Heart right ventricle (tissue), 16 donors: ENCODE data around the gene EIF4EBP3. TPM values are rescaled to one million over a fixed set of nuclear protein-coding genes. Genes with fewer than 3 reads are reported as not detected.

ENCODE experiments used
- ATAC-seq, 8 donors: fragments of 200-7000 bp; cut with Tn5 transposase; one replicate each; pipeline ENCODE4 v1.9.1; 2020; ENCODE audit warnings: mild to moderate bottlenecking in 8 of 8, moderate library complexity in 8 of 8, moderate number of reproducible peaks in 1 of 8
- DNase-seq, 2 donors: peaks; one replicate each; pipeline ENCODE4 v3.0.0-alpha.2; 2020
- H3K27ac ChIP-seq, 10 donors: fragments of 200-600 bp; sonication (generic) in 2 of 10; one replicate each; pipeline versions ENCODE4 v1.5.0 to v1.8.0; 2020 to 2022; ENCODE audit warnings: mild to moderate bottlenecking in 3 of 10
- H3K27me3 ChIP-seq, 7 donors: fragments of 200-600 bp; one replicate each; pipeline ENCODE4 v1.8.0; 2021 to 2022; ENCODE audit warnings: mild to moderate bottlenecking in 2 of 7
- H3K36me3 ChIP-seq, 9 donors: fragments of 200-600 bp; sonication (generic) in 1 of 9; one replicate each; pipeline versions ENCODE4 v1.5.0 to v1.8.0; 2020 to 2022; ENCODE audit warnings: mild to moderate bottlenecking in 2 of 9
- H3K4me1 ChIP-seq, 9 donors: fragments of 200-600 bp; sonication (generic) in 1 of 9; one replicate each; pipeline versions ENCODE4 v1.5.0 to v1.8.0; 2020 to 2022; ENCODE audit warnings: mild to moderate bottlenecking in 4 of 9
- H3K4me3 ChIP-seq, 10 donors: fragments of 200-600 bp; sonication (generic) in 2 of 10; one replicate each; pipeline versions ENCODE4 v1.5.0 to v1.8.0; 2020 to 2022; ENCODE audit warnings: mild to moderate bottlenecking in 7 of 10, moderate library complexity in 2 of 10
- H3K9me3 ChIP-seq, 11 donors: fragments of 200-600 bp in 10 of 11; sonication (generic) in 2 of 11; one replicate each; pipeline versions ENCODE4 v1.5.0 to v1.8.0; 2013 to 2022; ENCODE audit warnings: mild to moderate bottlenecking in 2 of 11, control low read depth in 1 of 11, moderate library complexity in 1 of 11
- CTCF ChIP-seq, 9 donors: fragments of 200-600 bp; sonication (generic) in 2 of 9; IDR thresholded peaks; one replicate each; pipeline versions ENCODE4 v1.5.0 to v1.8.0; 2021 to 2022; ENCODE audit warnings: antibody characterized with exemption in 9 of 9, mild to moderate bottlenecking in 5 of 9, moderate library complexity in 1 of 9
- WGBS, 2 donors: extraction: QIAGEN DNeasy Blood & Tissue Kit; methylation state at CpG; one replicate each; pipeline ENCODE4 v1.1.7; 2013; ENCODE audit warnings: inconsistent platforms in 1 of 2; 5-methylcytosine and 5-hydroxymethylcytosine counted together
- intact Hi-C, 10 donors: fragments of 100-400 bp; cut with DNase I; formaldehyde crosslinking; loops; one replicate each; pipeline versions ENCODE4 v1.11.1 to v1.14.2; 2022
- polyA plus RNA-seq, 2 donors: library from polyadenylated mRNA; stranded (reverse); fragments of 200-250 nt; gene quantifications; one replicate each; pipeline ENCODE4 v1.2.3, GENCODE V29; 2013
- total RNA-seq, 10 donors: library from RNA; stranded (reverse); fragmentation: NEBNext Ultra II Directional in 3 of 10; extraction: Animal tissue kit (Norgen Biotek cat#: 25700) in 3 of 10; gene quantifications; one replicate each; pipeline versions ENCODE4 v1.2.1 to v1.2.4, GENCODE V29; 2021 to 2023
- donor health status: Arrhythmogenic right ventricular cardiomyopathy.
- donor health status: ischemic (EF 13 %, LVEDD 7.1; RV severe dilation, severe dysfunction).
- donor health status: healthy with polysubstance abuse.
- donor health status: DM: no; HTN: yes; CAD: no.
- donor health status: DM: no; HTN: no; CAD: no.
- donor health status: ischemic (EF 25% LVEDD 6.9; RV normal size, moderate dysfunction).
- donor health status: ischemic (EF 25% LVEDD 5.7; RV mildly dilated, moderate dysfunction).
- donor health status: healthy.
- donor health status: DM: yes; HTN: yes; CAD: no.
- donor health status: Ischemic cardiomyopathy.
- donor health status: ischemic (EF 35%, LVEDD 5.7; RV mildly dilated, moderate dysfunction).
- donor health status: nonischemic (EF 11% LVEDD 7.7; RV severe dilation, severe dysfunction).
- donor health status: DM: yes; HTN: yes; CAD: no.
- donor health status: PGD.
- donor health status: ischemic (EF 29% LVEDD 5.4; RV normal size, mild dysfunction).
- donor health status: nonischemic (EF 23%, LVEDD 6.1; RV moderate dilation, normal function).

The EIF4EBP3 gene
- total and polyA plus RNA-seq, 12 donors = 9.2 to 46.1 (median 21.5) TPM

- TF ChIP-seq CTCF (IDR thresholded peaks at IDR 0.05) = no peak
- intact Hi-C loops = loop anchor here in 9 of 10 donors (1.0 to 10.0 kb wide), 6 partner anchors 17 to 83 kb away; partner anchors contain the start of genes TMCO6 (in 7 of the 9), CD14 (in 3 of the 9), EIF4EBP3 (in 1 of the 9) and IK (in 1 of the 9)
- WGBS, 2 donors = 0 to 1% methylated on average over 71 to 74 of the region's 74 CpGs
Measured at GRCh38 chr5:140564196-140565023, 16.9 kb downstream of the EIF4EBP3 start, which contains the start of the genes APBB3 and SLC35A4. Gene APBB3 (minus strand): TSS chr5:140564598. CDS start chr5:140564245, 353 bp downstream. Gene SLC35A4 (plus strand): TSS chr5:140564828. CDS start chr5:140567170, 2,342 bp downstream.

GRCh38 chr5:140565024-140565779, 17.7 kb downstream of the EIF4EBP3 start:
- DNase-seq (no peak), ATAC-seq (no peak)
- Histone ChIP-seq H3K9me3 (no peaks in the 10 kb centered on the region), H3K36me3 (peaks cover 0 to 51% (median 19%) of the 10 kb centered on the region in 9 donors), H3K27ac (peak overlapping the region; percentile 88 to 98 (median 94)), H3K27me3 (no peaks in the 10 kb centered on the region), H3K4me3 (peak overlapping the region; percentile 57 to 86 (median 70)), H3K4me1 (peaks cover 7 to 75% (median 64%) of the 10 kb centered on the region in 9 donors)
- no peak for TF ChIP-seq CTCF (IDR thresholded peaks at IDR 0.05)
- intact Hi-C loops = loop anchor here in 8 of 10 donors (2.0 to 10.0 kb wide), 4 partner anchors 67 to 74 kb away; partner anchors contain the start of genes TMCO6 (in 7 of the 8) and CD14 (in 3 of the 8)
- WGBS, 2 donors = 5 to 8% methylated on average over 13 of the region's 13 CpGs

More at GRCh38 chr5:140564196-140565023, 16.9 kb downstream of the EIF4EBP3 start, which contains the start of the genes APBB3 and SLC35A4:
- Histone ChIP-seq H3K36me3 (peaks cover 0 to 54% (median 19%) of the 10 kb centered on the region in 9 donors), H3K4me1 (peaks cover 7 to 67% (median 56%) of the 10 kb centered on the region in 9 donors), H3K9me3 (no peaks in the 10 kb centered on the region), H3K4me3 (peak within 1 kb of the TSS; percentile 57 to 86 (median 70)), H3K27me3 (no peaks in the 10 kb centered on the region), H3K27ac (peak within 1 kb of the TSS; percentile 88 to 98 (median 94))
- DNase-seq (peak; percentile 92 to 98), ATAC-seq (peak; percentile 93 to 96 (median 94))

- peak overlapping the region in 8 of 10 donors; percentile 57 to 86 (median 70) for H3K4me3 ChIP-seq
- DNase-seq (no peak), ATAC-seq (no peak)
- TF ChIP-seq CTCF (IDR thresholded peaks at IDR 0.05) = no peak
- H3K27me3 ChIP-seq = no peaks in the 10 kb centered on the region
- peaks cover 0 to 50% (median 19%) of the 10 kb centered on the region in 9 donors for H3K36me3 ChIP-seq
- H3K9me3 ChIP-seq = no peaks in the 10 kb centered on the region
- intact Hi-C loops = loop anchor here in 8 of 10 donors (2.0 to 10.0 kb wide), 4 partner anchors 67 to 73 kb away; partner anchors contain the start of genes TMCO6 (in 7 of the 8) and CD14 (in 3 of the 8)
- H3K4me1 ChIP-seq = peaks cover 7 to 80% (median 68%) of the 10 kb centered on the region in 9 donors
- 71 to 75% methylated on average over 4 of the region's 4 CpGs for WGBS, 2 donors
- H3K27ac ChIP-seq = peak overlapping the region in 7 of 10 donors; percentile 88 to 98 (median 94)
Measured at GRCh38 chr5:140565780-140566095, 18.3 kb downstream of the EIF4EBP3 start.
